HG03045 (cell line): Measurements from ENCODE around the gene MAD2L1.
"Not testable (repeated sequence)": the region's sequence is repeated elsewhere in the genome, so short reads cannot be mapped to it uniquely, and the experiment has no call there.

Experiments
- ATAC-seq: cut with Tn5 transposase; IDR thresholded peaks from one replicate; pipeline ENCODE4 v1.9.1; 2021; ENCODE audit warnings: mild to moderate bottlenecking, moderate library complexity; ENCODE audit not compliant: unreplicated experiment

Gene MAD2L1

GRCh38 chr4:120066517-120067340 lies at the start of gene MAD2L1:
MAD2L1 (minus strand) TSS chr4:120066848; CDS start chr4:120066734, 114 bp downstream.
- peak; percentile 91 for ATAC-seq

GRCh38 chr4:120111745-120112144 lies 45.1 kb upstream of the MAD2L1 start:
- no peak for ATAC-seq

GRCh38 chr4:120109406-120109805 lies 42.8 kb upstream of the MAD2L1 start:
- no peak for ATAC-seq

- ATAC-seq: peak; percentile 57
These were observed 38.8 kb upstream of the MAD2L1 start for GRCh38 chr4:120105472-120105871.

GRCh38 chr4:120096508-120097297 lies 30.1 kb upstream of the MAD2L1 start:
- ATAC-seq: no peak

GRCh38 chr4:120088507-120088906 lies 21.9 kb upstream of the MAD2L1 start:
- ATAC-seq: no peak

GRCh38 chr4:120088066-120088465 lies 21.4 kb upstream of the MAD2L1 start:
- not testable (repeated sequence) for ATAC-seq

GRCh38 chr4:120085705-120086104 lies 19.1 kb upstream of the MAD2L1 start:
- no peak for ATAC-seq

- ATAC-seq: no peak
These were observed 17.7 kb upstream of the MAD2L1 start for GRCh38 chr4:120084327-120084726.

- ATAC-seq: no peak
These were observed 16.5 kb upstream of the MAD2L1 start for GRCh38 chr4:120083152-120083551.

- ATAC-seq: no peak
These were observed 15.6 kb upstream of the MAD2L1 start for GRCh38 chr4:120082251-120082650.

GRCh38 chr4:120081726-120082125 lies 15.1 kb upstream of the MAD2L1 start:
- ATAC-seq: no peak

- no peak for ATAC-seq
These were observed 13.9 kb upstream of the MAD2L1 start for GRCh38 chr4:120080533-120080932.

- ATAC-seq: no peak
These were observed 13.3 kb upstream of the MAD2L1 start for GRCh38 chr4:120079839-120080520.

- ATAC-seq: no peak
These were observed 11.6 kb upstream of the MAD2L1 start for GRCh38 chr4:120078216-120078615.

GRCh38 chr4:120071192-120071795 lies 4.6 kb upstream of the MAD2L1 start:
- no peak for ATAC-seq

- ATAC-seq: no peak
These were observed 3.5 kb upstream of the MAD2L1 start for GRCh38 chr4:120070196-120070595.

GRCh38 chr4:120065974-120066516 lies 603 bp downstream of the MAD2L1 start:
- ATAC-seq: no peak

- ATAC-seq: no peak
These were observed 1.8 kb downstream of the MAD2L1 start for GRCh38 chr4:120064887-120065286.

GRCh38 chr4:120063711-120064110 lies 2.9 kb downstream of the MAD2L1 start:
- ATAC-seq: not testable (repeated sequence)
